ENCODE data around the gene TYRP1. TPM values are rescaled to one million over a fixed set of nuclear protein-coding genes. Genes with fewer than 3 reads are reported as not detected.
A peak's percentile ranks its signal among the peaks of the same experiment; 100 is the strongest.

Gene TYRP1
- polyA plus RNA-seq, 1 of the 3 experiments (the other 2 are of a cell fraction) = not detected

DNA sequence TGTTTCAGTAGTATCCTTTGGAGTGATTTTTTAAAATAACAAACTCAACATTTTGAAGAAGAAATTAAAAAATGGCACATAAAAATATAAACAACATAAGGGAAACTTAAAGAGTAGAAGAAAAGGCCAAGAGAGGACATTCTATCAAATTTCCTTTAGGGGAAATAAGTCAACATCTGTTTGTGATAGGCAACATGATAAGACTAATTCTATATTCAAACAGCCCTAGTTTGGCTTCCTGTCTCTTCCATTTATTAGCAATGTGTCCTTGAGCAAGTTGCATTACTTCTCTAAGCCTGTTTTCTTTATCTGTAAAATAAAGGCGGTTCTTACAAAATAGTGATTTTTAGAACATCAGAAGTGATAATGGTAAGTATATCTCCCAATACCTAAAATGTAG is 24.7 kb downstream of the TYRP1 start:
- Histone ChIP-seq H2AFZ (ENCODE audit: low read depth) (no peak overlapping the region), H3K4me2 (no peak overlapping the region), H3K27ac (ENCODE audit: low read depth in 2 of 2, low read length in 1 of 2) (peak overlapping the region in 1 of 2 experiments; percentile 79; a peak in 1 of 4 replicates), H3F3A (replicated peaks; ENCODE audit: insufficient read depth) (no peaks in the 10 kb centered on the region), H3K4me3 (ENCODE audit: low read depth in 2 of 2, low read length in 1 of 2) (no peak overlapping the region), H4K20me1 (ENCODE audit: insufficient read depth) (no peaks in the 10 kb centered on the region), H3K9me2 (no peaks in the 10 kb centered on the region), H3K4me1 (ENCODE audit: control insufficient read depth in 1 of 2, insufficient read depth in 2 of 2, low read depth in 1 of 2, low read length in 1 of 2) (peaks cover 0 to 7% of the 10 kb centered on the region in 2 experiments; a peak in 2 of 4 replicates), H3K79me2 (ENCODE audit: insufficient read depth) (no peaks in the 10 kb centered on the region), H3K9ac (no peak overlapping the region), H3K27me3 (ENCODE audit: insufficient read depth) (no peaks in the 10 kb centered on the region), H3K9me3 (no peaks in the 10 kb centered on the region), H3K36me3 (replicated peaks in 1 of 2; ENCODE audit: control insufficient read depth in 1 of 2, insufficient read depth in 2 of 2, low read length in 1 of 2) (no peaks in the 10 kb centered on the region)
- WGBS (ENCODE audit: low lambda C conversion rate) = 73% methylated on average over 1 of the region's 1 CpG
- no peak for DNase-seq
- TF ChIP-seq, protein P1, sequence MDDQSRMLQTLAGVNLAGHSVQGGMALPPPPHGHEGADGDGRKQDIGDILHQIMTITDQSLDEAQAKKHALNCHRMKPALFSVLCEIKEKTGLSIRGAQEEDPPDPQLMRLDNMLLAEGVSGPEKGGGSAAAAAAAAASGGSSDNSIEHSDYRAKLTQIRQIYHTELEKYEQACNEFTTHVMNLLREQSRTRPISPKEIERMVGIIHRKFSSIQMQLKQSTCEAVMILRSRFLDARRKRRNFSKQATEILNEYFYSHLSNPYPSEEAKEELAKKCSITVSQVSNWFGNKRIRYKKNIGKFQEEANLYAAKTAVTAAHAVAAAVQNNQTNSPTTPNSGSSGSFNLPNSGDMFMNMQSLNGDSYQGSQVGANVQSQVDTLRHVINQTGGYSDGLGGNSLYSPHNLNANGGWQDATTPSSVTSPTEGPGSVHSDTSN (IDR thresholded peaks at IDR 0.05) = no peak
- peak in 1 of 2 experiments; percentile 76; a peak in 1 of 4 replicates for TF ChIP-seq EP300 (IDR thresholded peaks at IDR 0.05; ENCODE audit: borderline replicate concordance in 1 of 2, low read depth in 1 of 2, low read length in 1 of 2)
- peak; percentile 9 for TF ChIP-seq CHD2 (IDR thresholded peaks at IDR 0.05; ENCODE audit: low read length, partially characterized antibody)
- TF ChIP-seq TAF1 (IDR thresholded peaks at IDR 0.05; ENCODE audit: borderline replicate concordance, low read depth, low read length) = no peak
- ChIA-PET CTCF (interaction anchor here (1.0 to 3.2 kb wide), 9 partner anchors 15 to 371 kb away, joined by 3 to 26 read pairs (median 7); partner anchors contain the start of gene LURAP1L), POLR2A (interaction anchor here (1.2 kb wide), 1 partner anchor 57 kb away, joined by 3 read pairs; the partner anchor contains the start of gene LURAP1L)

DNA sequence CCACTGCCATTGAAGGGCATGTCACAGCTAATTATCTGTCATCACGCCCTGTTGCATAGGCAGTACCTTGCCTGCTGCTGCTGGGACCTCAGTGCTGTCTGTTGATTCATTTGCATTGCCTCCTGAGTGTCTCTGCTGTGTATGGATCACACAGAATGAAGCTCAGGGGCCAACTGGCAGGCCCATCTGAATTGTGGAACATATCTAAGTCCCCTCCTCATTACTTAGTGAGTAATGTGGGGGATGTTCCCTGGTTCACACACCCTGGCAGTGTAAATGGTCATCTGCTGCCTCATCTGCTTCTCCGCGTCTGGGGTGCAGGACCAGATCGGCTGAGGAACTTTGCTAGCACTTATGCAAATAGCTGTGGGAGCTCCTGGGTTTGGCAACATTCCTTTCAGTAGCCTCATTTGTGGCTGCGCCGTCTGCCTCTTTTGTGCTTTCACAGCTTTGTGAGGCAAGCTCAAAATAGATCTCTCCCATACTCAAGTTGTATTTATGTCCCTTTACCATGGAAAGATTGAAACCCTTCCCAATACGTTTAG is 25.4 kb downstream of the TYRP1 start:
- no peak overlapping the region for H3K9ac ChIP-seq
- TF ChIP-seq ELF1 (IDR thresholded peaks at IDR 0.05) = no peak
- no peak for TF ChIP-seq TAF1 (IDR thresholded peaks at IDR 0.05; ENCODE audit: borderline replicate concordance, low read depth, low read length)
- TF ChIP-seq, protein P2, sequence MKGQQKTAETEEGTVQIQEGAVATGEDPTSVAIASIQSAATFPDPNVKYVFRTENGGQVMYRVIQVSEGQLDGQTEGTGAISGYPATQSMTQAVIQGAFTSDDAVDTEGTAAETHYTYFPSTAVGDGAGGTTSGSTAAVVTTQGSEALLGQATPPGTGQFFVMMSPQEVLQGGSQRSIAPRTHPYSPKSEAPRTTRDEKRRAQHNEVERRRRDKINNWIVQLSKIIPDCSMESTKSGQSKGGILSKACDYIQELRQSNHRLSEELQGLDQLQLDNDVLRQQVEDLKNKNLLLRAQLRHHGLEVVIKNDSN (IDR thresholded peaks at IDR 0.05; ENCODE audit: borderline replicate concordance, low read depth) = no peak
- TF ChIP-seq TEAD4 (IDR thresholded peaks at IDR 0.05; ENCODE audit: borderline replicate concordance, insufficient read depth) = no peak
- no peak for TF ChIP-seq FOSL2 (IDR thresholded peaks at IDR 0.05; ENCODE audit: borderline replicate concordance, low read depth)
- TF ChIP-seq, protein P3, sequence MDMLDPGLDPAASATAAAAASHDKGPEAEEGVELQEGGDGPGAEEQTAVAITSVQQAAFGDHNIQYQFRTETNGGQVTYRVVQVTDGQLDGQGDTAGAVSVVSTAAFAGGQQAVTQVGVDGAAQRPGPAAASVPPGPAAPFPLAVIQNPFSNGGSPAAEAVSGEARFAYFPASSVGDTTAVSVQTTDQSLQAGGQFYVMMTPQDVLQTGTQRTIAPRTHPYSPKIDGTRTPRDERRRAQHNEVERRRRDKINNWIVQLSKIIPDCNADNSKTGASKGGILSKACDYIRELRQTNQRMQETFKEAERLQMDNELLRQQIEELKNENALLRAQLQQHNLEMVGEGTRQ (IDR thresholded peaks at IDR 0.05; ENCODE audit: borderline replicate concordance, low read depth, low read length) = no peak
- no peak for TF ChIP-seq JUND (IDR thresholded peaks at IDR 0.05)
- TF ChIP-seq POLR2AphosphoS5 (IDR thresholded peaks at IDR 0.05; ENCODE audit: low read depth, low read length) = no peak
- TF ChIP-seq YY1 (IDR thresholded peaks at IDR 0.05; ENCODE audit: low read depth) = no peak
- no peak for TF ChIP-seq NFIC (IDR thresholded peaks at IDR 0.05; ENCODE audit: borderline replicate concordance)
- TF ChIP-seq GABPA (IDR thresholded peaks at IDR 0.05; ENCODE audit: low read depth) = no peak
- TF ChIP-seq FOXJ3 (CRISPR knock-in tag; IDR thresholded peaks at IDR 0.05) = no peak
- TF ChIP-seq, protein P4, sequence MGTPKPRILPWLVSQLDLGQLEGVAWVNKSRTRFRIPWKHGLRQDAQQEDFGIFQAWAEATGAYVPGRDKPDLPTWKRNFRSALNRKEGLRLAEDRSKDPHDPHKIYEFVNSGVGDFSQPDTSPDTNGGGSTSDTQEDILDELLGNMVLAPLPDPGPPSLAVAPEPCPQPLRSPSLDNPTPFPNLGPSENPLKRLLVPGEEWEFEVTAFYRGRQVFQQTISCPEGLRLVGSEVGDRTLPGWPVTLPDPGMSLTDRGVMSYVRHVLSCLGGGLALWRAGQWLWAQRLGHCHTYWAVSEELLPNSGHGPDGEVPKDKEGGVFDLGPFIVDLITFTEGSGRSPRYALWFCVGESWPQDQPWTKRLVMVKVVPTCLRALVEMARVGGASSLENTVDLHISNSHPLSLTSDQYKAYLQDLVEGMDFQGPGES (IDR thresholded peaks at IDR 0.05; ENCODE audit: low read depth, low read length) = no peak
- TF ChIP-seq, protein P5, sequence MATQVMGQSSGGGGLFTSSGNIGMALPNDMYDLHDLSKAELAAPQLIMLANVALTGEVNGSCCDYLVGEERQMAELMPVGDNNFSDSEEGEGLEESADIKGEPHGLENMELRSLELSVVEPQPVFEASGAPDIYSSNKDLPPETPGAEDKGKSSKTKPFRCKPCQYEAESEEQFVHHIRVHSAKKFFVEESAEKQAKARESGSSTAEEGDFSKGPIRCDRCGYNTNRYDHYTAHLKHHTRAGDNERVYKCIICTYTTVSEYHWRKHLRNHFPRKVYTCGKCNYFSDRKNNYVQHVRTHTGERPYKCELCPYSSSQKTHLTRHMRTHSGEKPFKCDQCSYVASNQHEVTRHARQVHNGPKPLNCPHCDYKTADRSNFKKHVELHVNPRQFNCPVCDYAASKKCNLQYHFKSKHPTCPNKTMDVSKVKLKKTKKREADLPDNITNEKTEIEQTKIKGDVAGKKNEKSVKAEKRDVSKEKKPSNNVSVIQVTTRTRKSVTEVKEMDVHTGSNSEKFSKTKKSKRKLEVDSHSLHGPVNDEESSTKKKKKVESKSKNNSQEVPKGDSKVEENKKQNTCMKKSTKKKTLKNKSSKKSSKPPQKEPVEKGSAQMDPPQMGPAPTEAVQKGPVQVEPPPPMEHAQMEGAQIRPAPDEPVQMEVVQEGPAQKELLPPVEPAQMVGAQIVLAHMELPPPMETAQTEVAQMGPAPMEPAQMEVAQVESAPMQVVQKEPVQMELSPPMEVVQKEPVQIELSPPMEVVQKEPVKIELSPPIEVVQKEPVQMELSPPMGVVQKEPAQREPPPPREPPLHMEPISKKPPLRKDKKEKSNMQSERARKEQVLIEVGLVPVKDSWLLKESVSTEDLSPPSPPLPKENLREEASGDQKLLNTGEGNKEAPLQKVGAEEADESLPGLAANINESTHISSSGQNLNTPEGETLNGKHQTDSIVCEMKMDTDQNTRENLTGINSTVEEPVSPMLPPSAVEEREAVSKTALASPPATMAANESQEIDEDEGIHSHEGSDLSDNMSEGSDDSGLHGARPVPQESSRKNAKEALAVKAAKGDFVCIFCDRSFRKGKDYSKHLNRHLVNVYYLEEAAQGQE (IDR thresholded peaks at IDR 0.05; ENCODE audit: low read depth, low read length) = no peak
- no peak for TF ChIP-seq RFX5 (IDR thresholded peaks at IDR 0.05; ENCODE audit: low read length)
- no peak for TF ChIP-seq SMC3 (IDR thresholded peaks at IDR 0.05; ENCODE audit: low read depth, low read length)
- TF ChIP-seq FOXM1 (IDR thresholded peaks at IDR 0.05; ENCODE audit: low read depth) = no peak
- no peak for TF ChIP-seq CHD2 (IDR thresholded peaks at IDR 0.05; ENCODE audit: low read length, partially characterized antibody)

More for the DNA sequence above, 25.4 kb downstream of the TYRP1 start:
- Histone ChIP-seq H3K9me3 (no peaks in the 10 kb centered on the region), H3K27me3 (ENCODE audit: insufficient read depth) (no peaks in the 10 kb centered on the region), H4K20me1 (ENCODE audit: insufficient read depth) (no peaks in the 10 kb centered on the region), H3K36me3 (replicated peaks in 1 of 2; ENCODE audit: control insufficient read depth in 1 of 2, insufficient read depth in 2 of 2, low read length in 1 of 2) (no peaks in the 10 kb centered on the region), H3K9me2 (no peaks in the 10 kb centered on the region), H3K4me1 (ENCODE audit: control insufficient read depth in 1 of 2, insufficient read depth in 2 of 2, low read depth in 1 of 2, low read length in 1 of 2) (peaks cover 0 to 7% of the 10 kb centered on the region in 2 experiments; a peak in 2 of 4 replicates), H2AFZ (ENCODE audit: low read depth) (no peak overlapping the region), H3K4me2 (no peak overlapping the region), H3K4me3 (ENCODE audit: low read depth in 2 of 2, low read length in 1 of 2) (no peak overlapping the region), H3K79me2 (ENCODE audit: insufficient read depth) (no peaks in the 10 kb centered on the region), H3K27ac (ENCODE audit: low read depth in 2 of 2, low read length in 1 of 2) (peak overlapping the region in 1 of 2 experiments; percentile 79; a peak in 2 of 4 replicates), H3F3A (replicated peaks; ENCODE audit: insufficient read depth) (no peaks in the 10 kb centered on the region)
- POLR2A ChIA-PET = interaction anchor here (1.2 kb wide), 1 partner anchor 56 kb away, joined by 3 read pairs; the partner anchor contains the start of gene LURAP1L
- WGBS (ENCODE audit: low lambda C conversion rate) = 80% methylated on average over 4 of the region's 7 CpGs
- DNase-seq = no peak
- CTCF ChIA-PET = interaction anchor here (1.0 to 3.2 kb wide), 21 partner anchors 7 to 371 kb away, joined by 3 to 26 read pairs (median 5); partner anchors contain the start of gene LURAP1L
